Panc1 (cell line): Measurements from ENCODE around the gene LMLN. TPM values are rescaled to one million over a fixed set of nuclear protein-coding genes. Genes with fewer than 3 reads are reported as not detected.

Experiments used
- ATAC-seq: fragments of 200-7000 bp; cut with Tn5 transposase; 2 replicates; pipeline ENCODE4 v1.9.1; 2020; ENCODE audit warnings: mild to moderate bottlenecking, moderate library complexity
- BruUV-seq: library from RNA; stranded (reverse); fragments of 400-500 nt; replicated peaks from 2 replicates; lab custom pipeline; 2021; lab: Mats Ljungman, UMichigan
- CTCF ChIA-PET: fragments of 300-600 bp; sonication (Branson Sonifier 250); formaldehyde crosslinking; loops from one replicate; lab custom pipeline; 2022; ENCODE audit warnings: antibody characterized with exemption; lab: Charles Lee
- POLR2A ChIA-PET: fragments of 300-600 bp; sonication (Branson Sonifier 250); formaldehyde crosslinking; loops from one replicate; lab custom pipeline; 2022; ENCODE audit warnings: antibody characterized with exemption; lab: Charles Lee
- DNase-seq: peaks from one replicate; pipeline ENCODE4 v3.0.0-alpha.2; 2010; ENCODE audit warnings: low read depth, low spot score
- H3K27ac ChIP-seq: 2 replicates; pipeline ENCODE4 v1.5.1; 2011; ENCODE audit warnings: mild to moderate bottlenecking, low read length, inconsistent platforms
- H3K27me3 ChIP-seq: fragments of 200-500 bp; sonication (Bioruptor generic); 2 replicates; pipeline ENCODE4 v1.6.0; 2014; ENCODE audit warnings: low read length, inconsistent platforms; ENCODE audit not compliant: control insufficient read depth, insufficient read depth
- H3K36me3 ChIP-seq: fragments of 200-500 bp; sonication (Bioruptor generic); 2 replicates; pipeline ENCODE4 v1.5.1; 2014; ENCODE audit warnings: inconsistent platforms, mild to moderate bottlenecking, low read length, moderate library complexity; ENCODE audit not compliant: control insufficient read depth, insufficient read depth
- H3K4me1 ChIP-seq: 2 replicates; pipeline ENCODE4 v1.5.1; 2011; ENCODE audit warnings: inconsistent platforms, mild to moderate bottlenecking, low read length, moderate library complexity; ENCODE audit not compliant: control insufficient read depth, insufficient read depth
- H3K4me3 ChIP-seq, 2 experiments: 2 replicates each; pipeline ENCODE4 v1.5.1; 2011 to 2012; ENCODE audit warnings: low read depth in 2 of 2, low read length in 2 of 2, mild to moderate bottlenecking in 2 of 2, inconsistent platforms in 1 of 2, moderate library complexity in 1 of 2
- H3K9me3 ChIP-seq: fragments of 200-500 bp; sonication (Bioruptor generic); 2 replicates; pipeline ENCODE4 v1.5.1; 2014; ENCODE audit warnings: low read depth, mild to moderate bottlenecking, inconsistent platforms, low read length, moderate library complexity; ENCODE audit not compliant: control insufficient read depth, insufficient read depth
- CTCF ChIP-seq: fragments of 450-650 bp; IDR thresholded peaks from 2 replicates; pipeline ENCODE4 v1.5.1; 2017; ENCODE audit warnings: mild to moderate bottlenecking
- POLR2AphosphoS5 ChIP-seq: IDR thresholded peaks from 2 replicates; pipeline ENCODE4 v1.6.1; 2012; ENCODE audit warnings: mild to moderate bottlenecking, low read depth, low read length, moderate library complexity
- SIN3A ChIP-seq: IDR thresholded peaks from 2 replicates; pipeline ENCODE4 v1.6.1; 2012; ENCODE audit warnings: low read depth, mild to moderate bottlenecking, low read length, moderate library complexity, borderline replicate concordance; ENCODE audit not compliant: insufficient read depth
- TCF7L2 ChIP-seq: IDR thresholded peaks from 2 replicates; pipeline ENCODE4 v1.6.1; 2011; ENCODE audit warnings: mild to moderate bottlenecking, low read depth, low read length, inconsistent platforms
- in situ Hi-C: cut with HindIII; loops from 2 replicates; pipeline ENCODE4 v1.10.0; 2016; ENCODE audit warnings: low sequenced_read_pairs, low pct_unique_long_range_greater_than_20kb
- intact Hi-C: fragments of 100-400 bp; cut with micrococcal nuclease; formaldehyde crosslinking; loops from one replicate; pipeline ENCODE4 v1.10.0; 2022; ENCODE audit not compliant: unreplicated experiment
- total RNA-seq: library from RNA; stranded (reverse); gene quantifications from one replicate; pipeline ENCODE4 v1.2.1, GENCODE V29; 2021; ENCODE audit not compliant: unreplicated experiment
- TF ChIP-seq, protein P1 (sequence below), 2 experiments: IDR thresholded peaks; 2 replicates each; pipeline ENCODE4 v1.6.1; 2011 to 2012; ENCODE audit warnings: low read depth in 2 of 2, control low read depth in 1 of 2, low read length in 1 of 2, mild to moderate bottlenecking in 1 of 2, moderate library complexity in 1 of 2; ENCODE audit not compliant: insufficient read depth in 1 of 2

Gene LMLN
- total RNA-seq, 1 experiment from 2014 or later: 21.8 TPM

GRCh38 chr3:197994736-197995135 is 34.7 kb downstream of the LMLN start:
- in situ Hi-C loops (no loop called here), intact Hi-C loops (no loop called here)
- TF ChIP-seq TCF7L2 (no peak), CTCF (no peak), POLR2AphosphoS5 (no peak)
- TF ChIP-seq, protein P1, sequence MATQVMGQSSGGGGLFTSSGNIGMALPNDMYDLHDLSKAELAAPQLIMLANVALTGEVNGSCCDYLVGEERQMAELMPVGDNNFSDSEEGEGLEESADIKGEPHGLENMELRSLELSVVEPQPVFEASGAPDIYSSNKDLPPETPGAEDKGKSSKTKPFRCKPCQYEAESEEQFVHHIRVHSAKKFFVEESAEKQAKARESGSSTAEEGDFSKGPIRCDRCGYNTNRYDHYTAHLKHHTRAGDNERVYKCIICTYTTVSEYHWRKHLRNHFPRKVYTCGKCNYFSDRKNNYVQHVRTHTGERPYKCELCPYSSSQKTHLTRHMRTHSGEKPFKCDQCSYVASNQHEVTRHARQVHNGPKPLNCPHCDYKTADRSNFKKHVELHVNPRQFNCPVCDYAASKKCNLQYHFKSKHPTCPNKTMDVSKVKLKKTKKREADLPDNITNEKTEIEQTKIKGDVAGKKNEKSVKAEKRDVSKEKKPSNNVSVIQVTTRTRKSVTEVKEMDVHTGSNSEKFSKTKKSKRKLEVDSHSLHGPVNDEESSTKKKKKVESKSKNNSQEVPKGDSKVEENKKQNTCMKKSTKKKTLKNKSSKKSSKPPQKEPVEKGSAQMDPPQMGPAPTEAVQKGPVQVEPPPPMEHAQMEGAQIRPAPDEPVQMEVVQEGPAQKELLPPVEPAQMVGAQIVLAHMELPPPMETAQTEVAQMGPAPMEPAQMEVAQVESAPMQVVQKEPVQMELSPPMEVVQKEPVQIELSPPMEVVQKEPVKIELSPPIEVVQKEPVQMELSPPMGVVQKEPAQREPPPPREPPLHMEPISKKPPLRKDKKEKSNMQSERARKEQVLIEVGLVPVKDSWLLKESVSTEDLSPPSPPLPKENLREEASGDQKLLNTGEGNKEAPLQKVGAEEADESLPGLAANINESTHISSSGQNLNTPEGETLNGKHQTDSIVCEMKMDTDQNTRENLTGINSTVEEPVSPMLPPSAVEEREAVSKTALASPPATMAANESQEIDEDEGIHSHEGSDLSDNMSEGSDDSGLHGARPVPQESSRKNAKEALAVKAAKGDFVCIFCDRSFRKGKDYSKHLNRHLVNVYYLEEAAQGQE (IDR thresholded peaks at IDR 0.05; ENCODE audit: insufficient read depth in 1 of 2, low read depth in 2 of 2, low read length in 1 of 2): no peak
- BruUV-seq: no TSS peak
- Histone ChIP-seq H3K36me3 (no peaks in the 10 kb centered on the region), H3K9me3 (no peaks in the 10 kb centered on the region), H3K4me3 (no peak overlapping the region), H3K27ac (no peak overlapping the region), H3K4me1 (no peaks in the 10 kb centered on the region), H3K27me3 (no peaks in the 10 kb centered on the region)
- CTCF ChIA-PET: no interaction called here
- DNase-seq (no peak), ATAC-seq (no peak)
- POLR2A ChIA-PET: no interaction called here

- ATAC-seq: no peak
- Histone ChIP-seq H3K4me1 (no peaks in the 10 kb centered on the region), H3K27ac (no peak overlapping the region), H3K4me3 (no peak overlapping the region), H3K9me3 (no peaks in the 10 kb centered on the region), H3K36me3 (no peaks in the 10 kb centered on the region), H3K27me3 (no peaks in the 10 kb centered on the region)
- BruUV-seq: no TSS peak
- intact Hi-C loops: no loop called here
- DNase-seq: no peak
- CTCF ChIA-PET: no interaction called here
- TF ChIP-seq, protein P1 (IDR thresholded peaks at IDR 0.05; ENCODE audit: insufficient read depth in 1 of 2, low read depth in 2 of 2, low read length in 1 of 2): no peak
- TF ChIP-seq TCF7L2: no peak
- TF ChIP-seq POLR2AphosphoS5: no peak
- no peak for TF ChIP-seq CTCF
- TF ChIP-seq SIN3A: no peak
- POLR2A ChIA-PET: no interaction called here
- in situ Hi-C loops: no loop called here
These were observed 36.8 kb downstream of the LMLN start for GRCh38 chr3:197996855-197997254.
